Spleen (tissue), 11 donors: ENCODE measurements around the gene AP1M1. TPM values are rescaled to one million over a fixed set of nuclear protein-coding genes. Genes with fewer than 3 reads are reported as not detected.
A peak's percentile ranks its signal among the peaks of the same experiment; 100 is the strongest.
"Not testable (repeated sequence)": the region's sequence is repeated elsewhere in the genome, so short reads cannot be mapped to it uniquely, and the experiment has no call there.

Experiments used
- DNase-seq: peaks from one replicate; pipeline ENCODE4 v3.0.0-alpha.2; 2020
- H3K27ac ChIP-seq, 8 donors: fragments of 200-600 bp; sonication (generic) in 7 of 8; 1 replicate in 4 of 8; 2 replicates in 4 of 8; pipeline versions ENCODE4 v1.5.0 to v1.8.0; 2016 to 2021; ENCODE audit warnings: inconsistent platforms in 4 of 8, mild to moderate bottlenecking in 4 of 8, moderate library complexity in 1 of 8
- H3K27me3 ChIP-seq, 7 donors: fragments of 200-600 bp; sonication (generic) in 6 of 7; replicated peaks in 1 of 7; 1 replicate in 4 of 7; 2 replicates in 3 of 7; pipeline versions ENCODE4 v1.5.0 to v1.8.0; 2016 to 2021; ENCODE audit warnings: inconsistent platforms in 3 of 7, mild to moderate bottlenecking in 1 of 7
- H3K36me3 ChIP-seq, 6 donors: fragments of 200-600 bp; sonication (generic) in 5 of 6; 1 replicate in 4 of 6; 2 replicates in 2 of 6; pipeline versions ENCODE4 v1.5.0 to v1.8.0; 2016 to 2021; ENCODE audit warnings: inconsistent platforms in 2 of 6
- H3K4me1 ChIP-seq, 6 donors: fragments of 200-600 bp; sonication (generic) in 5 of 6; 1 replicate in 3 of 6; 2 replicates in 3 of 6; pipeline versions ENCODE4 v1.5.0 to v1.8.0; 2016 to 2021; ENCODE audit warnings: inconsistent platforms in 3 of 6
- H3K4me3 ChIP-seq, 8 donors: fragments of 200-600 bp; sonication (generic) in 7 of 8; 1 replicate in 4 of 8; 2 replicates in 4 of 8; pipeline versions ENCODE4 v1.5.0 to v1.8.0; 2016 to 2021; ENCODE audit warnings: inconsistent platforms in 4 of 8, mild to moderate bottlenecking in 4 of 8, moderate library complexity in 2 of 8
- H3K9me3 ChIP-seq, 8 donors: fragments of 200-600 bp; sonication (generic) in 7 of 8; 1 replicate in 4 of 8; 2 replicates in 4 of 8; pipeline versions ENCODE4 v1.5.0 to v1.8.0; 2016 to 2021; ENCODE audit warnings: inconsistent platforms in 4 of 8
- POLR2A ChIP-seq, 3 donors: fragments of 450-650 bp; IDR thresholded peaks; one replicate each; pipeline ENCODE4 v1.5.1; 2017; ENCODE audit warnings: antibody characterized with exemption in 3 of 3, mild to moderate bottlenecking in 1 of 3
- POLR2AphosphoS5 ChIP-seq, 3 donors: sonication (generic); formaldehyde crosslinking; IDR thresholded peaks; one replicate each; pipeline ENCODE4 v1.5.1; 2017; ENCODE audit warnings: antibody characterized with exemption in 3 of 3
- WGBS, 5 donors: extraction: QIAGEN DNeasy Blood & Tissue Kit in 3 of 5; methylation state at CpG; one replicate each; pipeline versions ENCODE4 v1.1.5 to v1.1.7; 2013 to 2018; 5-methylcytosine and 5-hydroxymethylcytosine counted together
- intact Hi-C: fragments of 100-400 bp; cut with DNase I; formaldehyde crosslinking; loops from one replicate; pipeline ENCODE4 v1.15.0; 2023; ENCODE audit warnings: low total_unique reads
- polyA plus RNA-seq, 3 donors: library from polyadenylated mRNA; stranded (reverse); fragments of 200-250 nt; gene quantifications; one replicate each; pipeline ENCODE4 v1.2.1, GENCODE V29; 2013
- total RNA-seq, 7 donors: library from RNA; depleted of rRNA in 3 of 7; stranded (reverse); fragments of >200 nt in 3 of 7; fragmentation: NEBNext Ultra II Directional in 4 of 7; extraction: Animal tissue kit (Norgen Biotek cat#: 25700) in 4 of 7; gene quantifications; one replicate each; pipeline versions ENCODE4 v1.1.0 to v1.2.1, GENCODE V29; 2016 to 2021
- TF ChIP-seq, protein P1 (sequence below), 11 experiments: fragments of 200-600 bp in 7 of 11; fragments of 450-650 bp in 4 of 11; sonication (generic) in 4 of 11; IDR thresholded peaks in 8 of 11; conservative IDR thresholded peaks in 3 of 11; 1 replicate in 7 of 11; 2 replicates in 4 of 11; pipeline versions ENCODE4 v1.4.0 to v1.8.0; 2016 to 2021; ENCODE audit warnings: antibody characterized with exemption in 11 of 11, inconsistent platforms in 4 of 11, mild to moderate bottlenecking in 1 of 11
- donor health status: healthy with polysubstance abuse.
- donor health status: DM: no; HTN: no; CAD: no; lungs with moderate emphysema.
- donor health status: DM: no; HTN: no; CAD: no.
- donor health status: Bipolar disorder and iron deficiency.
- donor health status: healthy.
- donor health status: DM: no; HTN: no; CAD: no.
- donor health status: DM: yes; HTN: yes; CAD: no.

Gene AP1M1
- total and polyA plus RNA-seq, 10 donors, result 27.9 to 82.8 (median 60.5) TPM

DNA sequence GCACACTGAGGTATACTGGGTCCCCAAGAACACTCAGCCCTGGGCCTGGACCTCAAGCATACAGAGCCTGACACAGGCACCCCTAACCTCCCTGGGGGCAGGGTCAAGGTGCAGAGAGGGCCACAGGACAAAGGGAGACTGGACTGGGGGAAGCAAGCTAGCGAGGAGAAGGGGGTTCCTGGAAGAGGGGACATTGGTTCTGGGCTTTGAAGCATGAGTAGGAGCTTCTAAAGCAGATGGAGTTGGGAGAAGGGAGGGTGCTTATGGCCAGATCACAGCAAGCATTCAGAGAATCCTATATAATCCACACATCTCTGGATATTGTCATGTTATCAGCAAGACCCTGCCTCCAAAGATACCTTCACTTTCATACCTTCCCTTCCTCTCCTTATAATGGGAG, 27.6 kb upstream of the AP1M1 start:
- no peak for TF ChIP-seq POLR2A (IDR thresholded peaks at IDR 0.05)
- no peak for TF ChIP-seq POLR2AphosphoS5 (IDR thresholded peaks at IDR 0.05)
- TF ChIP-seq, protein P1, sequence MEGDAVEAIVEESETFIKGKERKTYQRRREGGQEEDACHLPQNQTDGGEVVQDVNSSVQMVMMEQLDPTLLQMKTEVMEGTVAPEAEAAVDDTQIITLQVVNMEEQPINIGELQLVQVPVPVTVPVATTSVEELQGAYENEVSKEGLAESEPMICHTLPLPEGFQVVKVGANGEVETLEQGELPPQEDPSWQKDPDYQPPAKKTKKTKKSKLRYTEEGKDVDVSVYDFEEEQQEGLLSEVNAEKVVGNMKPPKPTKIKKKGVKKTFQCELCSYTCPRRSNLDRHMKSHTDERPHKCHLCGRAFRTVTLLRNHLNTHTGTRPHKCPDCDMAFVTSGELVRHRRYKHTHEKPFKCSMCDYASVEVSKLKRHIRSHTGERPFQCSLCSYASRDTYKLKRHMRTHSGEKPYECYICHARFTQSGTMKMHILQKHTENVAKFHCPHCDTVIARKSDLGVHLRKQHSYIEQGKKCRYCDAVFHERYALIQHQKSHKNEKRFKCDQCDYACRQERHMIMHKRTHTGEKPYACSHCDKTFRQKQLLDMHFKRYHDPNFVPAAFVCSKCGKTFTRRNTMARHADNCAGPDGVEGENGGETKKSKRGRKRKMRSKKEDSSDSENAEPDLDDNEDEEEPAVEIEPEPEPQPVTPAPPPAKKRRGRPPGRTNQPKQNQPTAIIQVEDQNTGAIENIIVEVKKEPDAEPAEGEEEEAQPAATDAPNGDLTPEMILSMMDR (IDR thresholded peaks at IDR 0.05 in 8 of 11, conservative IDR thresholded peaks at IDR 0.05 in 3 of 11), result no peak
- Histone ChIP-seq H3K9me3 (peaks cover 0 to 5% (median 2%) of the 10 kb centered on the region in 8 donors), H3K4me3 (no peak overlapping the region), H3K36me3 (no peaks in the 10 kb centered on the region), H3K4me1 (peaks cover 0 to 27% (median 8%) of the 10 kb centered on the region in 6 donors), H3K27ac (no peak overlapping the region), H3K27me3 (no peaks in the 10 kb centered on the region)
- no peak for DNase-seq
- intact Hi-C loops, result no loop called here
- 67 to 100% (median 87%) methylated on average over 1 of the region's 1 CpG for whole genome bisulfite sequencing, 5 donors

GRCh38 chr19:16175954-16176353, 21.8 kb upstream of the AP1M1 start:
- no peaks in the 10 kb centered on the region for H3K27me3 ChIP-seq
- H3K4me3 ChIP-seq, result no peak overlapping the region
- peak overlapping the region in 1 of 8 donors; percentile 33 for H3K27ac ChIP-seq
- intact Hi-C loops, result no loop called here
- TF ChIP-seq, protein P1 (IDR thresholded peaks at IDR 0.05 in 8 of 11, conservative IDR thresholded peaks at IDR 0.05 in 3 of 11), result no peak
- no peak for TF ChIP-seq POLR2A (IDR thresholded peaks at IDR 0.05)
- TF ChIP-seq POLR2AphosphoS5 (IDR thresholded peaks at IDR 0.05), result no peak
- DNase-seq, result no peak
- WGBS, 5 donors, result 56 to 81% (median 69%) methylated on average over 2 of the region's 2 CpGs
- peaks cover 0 to 15% (median 11%) of the 10 kb centered on the region in 8 donors for H3K9me3 ChIP-seq
- H3K4me1 ChIP-seq, result peaks cover 0 to 5% (median 0%) of the 10 kb centered on the region in 6 donors
- no peaks in the 10 kb centered on the region for H3K36me3 ChIP-seq

DNA sequence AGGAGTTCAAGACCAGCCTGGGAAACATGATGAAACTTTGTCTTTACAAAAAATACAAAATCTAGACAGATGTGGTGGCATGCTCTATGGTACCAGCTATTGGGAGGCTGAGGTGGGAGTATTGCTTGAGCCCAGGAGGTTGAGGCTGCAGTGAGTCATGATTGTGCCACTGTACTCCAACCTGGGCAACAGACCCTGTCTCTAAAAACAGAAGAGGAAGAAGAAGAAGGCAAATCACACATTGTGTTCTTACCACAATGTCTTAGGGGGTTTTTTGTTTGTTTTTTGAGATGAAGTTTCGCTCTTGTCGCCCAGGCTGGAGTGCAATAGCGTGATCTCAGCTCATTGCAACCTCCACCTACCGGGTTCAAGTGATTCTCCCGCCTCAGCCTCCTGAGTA, 18.8 kb upstream of the AP1M1 start:
- intact Hi-C loops, H3K36me3 ChIP-seq: not testable (repeated sequence)
- WGBS, 5 donors, result 67 to 87% (median 78%) methylated on average over 5 of the region's 5 CpGs

DNA sequence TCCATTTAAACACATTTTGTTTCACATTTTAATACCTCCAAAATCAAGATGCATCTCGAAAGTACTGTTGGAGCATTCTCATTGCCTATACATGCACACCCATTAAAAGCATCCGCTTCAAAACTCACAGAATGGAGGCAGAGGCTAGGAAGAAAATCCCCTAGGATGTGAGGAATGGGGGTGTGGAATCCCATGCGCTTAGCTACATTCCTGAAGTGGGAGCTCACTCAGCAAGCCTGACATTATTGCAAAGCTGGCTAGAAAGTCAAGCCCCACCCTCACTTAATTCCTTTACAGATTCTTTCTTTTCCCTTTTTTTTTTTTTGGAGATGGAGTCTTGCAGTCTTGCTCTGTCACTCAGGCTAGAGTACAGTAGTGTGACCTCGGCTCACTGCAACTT, 17.1 kb upstream of the AP1M1 start:
- no peak for DNase-seq
- H3K27ac ChIP-seq, result no peak overlapping the region
- no peak overlapping the region for H3K4me3 ChIP-seq
- WGBS, 5 donors, result 55 to 81% (median 73%) methylated on average over 4 of the region's 4 CpGs
- H3K4me1 ChIP-seq, result peaks cover 0 to 35% (median 22%) of the 10 kb centered on the region in 6 donors
- no peaks in the 10 kb centered on the region for H3K27me3 ChIP-seq
- H3K36me3 ChIP-seq, result no peaks in the 10 kb centered on the region
- TF ChIP-seq, protein P1 (IDR thresholded peaks at IDR 0.05 in 8 of 11, conservative IDR thresholded peaks at IDR 0.05 in 3 of 11), result no peak
- TF ChIP-seq POLR2A (IDR thresholded peaks at IDR 0.05) (no peak), POLR2AphosphoS5 (IDR thresholded peaks at IDR 0.05) (no peak)
- peaks cover 0 to 6% (median 4%) of the 10 kb centered on the region in 8 donors for H3K9me3 ChIP-seq
- intact Hi-C loops, result loop anchor here (5.0 to 10.0 kb wide), 2 partner anchors 66 to 553 kb away; partner anchors contain the start of gene RAB8A

More for the DNA sequence above, 18.8 kb upstream of the AP1M1 start:
- Histone ChIP-seq H3K27ac (peak overlapping the region in 2 of 8 donors; percentile 8 to 13), H3K4me1 (peaks cover 0 to 23% (median 15%) of the 10 kb centered on the region in 6 donors), H3K9me3 (peaks cover 0 to 15% (median 11%) of the 10 kb centered on the region in 8 donors)
- not testable (repeated sequence) for H3K27me3 ChIP-seq, H3K4me3 ChIP-seq, DNase-seq
